ENCODE results near the gene TMEM50A. TPM values are rescaled to one million over a fixed set of nuclear protein-coding genes. Genes with fewer than 3 reads are reported as not detected.
"Not testable (repeated sequence)": the region's sequence is repeated elsewhere in the genome, so short reads cannot be mapped to it uniquely, and the experiment has no call there.

Gene TMEM50A
- polyA plus RNA-seq, 3 donors = 101 to 120 (median 113) TPM

DNA sequence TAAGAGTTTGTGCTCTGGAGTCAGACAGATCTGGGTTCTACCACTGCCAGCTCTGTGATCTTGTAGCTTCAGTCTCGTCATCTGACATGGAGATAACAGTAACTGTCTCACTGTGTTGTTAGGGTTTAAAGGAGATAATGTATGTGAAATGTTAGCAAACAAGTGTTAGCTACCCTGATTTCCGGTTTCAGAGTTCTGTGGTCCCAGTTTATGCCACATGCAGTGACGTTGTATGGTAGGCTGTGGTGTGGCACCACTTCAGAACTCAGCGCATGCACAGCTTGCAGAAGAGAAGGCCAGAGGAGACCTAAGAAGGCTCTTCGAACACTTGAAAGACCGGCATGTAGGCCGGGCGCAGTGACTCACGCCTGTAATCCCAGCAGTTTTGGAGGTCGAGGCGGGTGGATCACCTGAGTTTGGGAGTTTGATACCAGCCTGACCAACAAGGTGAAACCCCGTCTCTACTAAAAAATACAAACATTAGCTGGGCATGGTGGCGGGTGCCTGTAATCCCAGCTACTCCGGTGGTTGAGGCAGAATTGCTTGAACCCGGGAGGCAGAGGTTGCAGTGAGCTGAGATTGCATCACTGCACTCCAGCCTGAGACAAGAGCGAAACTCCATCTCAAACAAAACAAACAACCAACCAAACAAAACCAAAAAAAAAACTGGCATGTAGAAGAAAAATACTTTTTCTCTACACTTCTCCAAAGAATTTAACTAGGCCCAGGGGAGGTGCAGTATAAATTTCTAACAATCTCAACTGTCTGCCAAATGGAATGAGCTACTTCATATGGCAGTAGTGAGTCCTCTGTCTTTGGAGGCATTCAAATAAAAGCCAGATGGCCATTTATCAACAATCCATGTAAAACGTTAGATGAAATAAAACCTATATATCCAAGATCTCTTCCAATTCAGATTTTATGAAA, 10.0 kb upstream of the TMEM50A start:
- DNase-seq = not testable (repeated sequence)

DNA sequence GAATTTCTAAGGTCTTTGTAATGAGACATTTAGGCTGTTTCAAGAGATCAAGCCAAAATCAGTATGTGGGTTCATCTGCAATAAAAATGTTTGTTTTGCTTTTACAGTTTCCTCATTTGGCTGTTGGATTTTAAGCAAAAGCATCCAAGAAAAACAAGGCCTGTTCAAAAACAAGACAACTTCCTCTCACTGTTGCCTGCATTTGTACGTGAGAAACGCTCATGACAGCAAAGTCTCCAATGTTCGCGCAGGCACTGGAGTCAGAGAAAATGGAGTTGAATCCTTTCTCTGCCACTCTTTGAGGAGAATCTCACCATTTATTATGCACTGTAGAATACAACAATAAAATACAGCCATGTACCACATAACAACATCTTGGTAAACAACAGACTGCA, 9.3 kb upstream of the TMEM50A start:
- not testable (repeated sequence) for DNase-seq

DNA sequence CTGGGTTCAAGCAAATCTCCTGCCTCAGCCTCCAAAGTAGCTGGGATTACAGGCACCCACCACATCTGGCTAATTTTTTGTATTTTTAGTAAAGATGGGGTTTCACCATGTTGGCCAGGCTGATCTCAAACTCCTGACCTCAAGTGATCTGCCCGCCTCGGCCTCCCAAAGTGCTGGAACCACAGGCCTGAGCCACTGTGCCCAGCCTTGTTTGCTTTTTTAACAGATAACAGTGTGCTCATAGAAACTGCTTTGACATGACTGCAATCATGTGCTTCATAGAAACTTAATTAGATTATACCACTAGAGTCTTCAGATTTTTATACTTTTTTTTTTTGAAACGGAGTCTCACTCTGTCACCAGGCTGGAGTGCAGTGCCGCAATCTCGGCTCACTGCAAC, 8.8 kb upstream of the TMEM50A start:
- not testable (repeated sequence) for DNase-seq

DNA sequence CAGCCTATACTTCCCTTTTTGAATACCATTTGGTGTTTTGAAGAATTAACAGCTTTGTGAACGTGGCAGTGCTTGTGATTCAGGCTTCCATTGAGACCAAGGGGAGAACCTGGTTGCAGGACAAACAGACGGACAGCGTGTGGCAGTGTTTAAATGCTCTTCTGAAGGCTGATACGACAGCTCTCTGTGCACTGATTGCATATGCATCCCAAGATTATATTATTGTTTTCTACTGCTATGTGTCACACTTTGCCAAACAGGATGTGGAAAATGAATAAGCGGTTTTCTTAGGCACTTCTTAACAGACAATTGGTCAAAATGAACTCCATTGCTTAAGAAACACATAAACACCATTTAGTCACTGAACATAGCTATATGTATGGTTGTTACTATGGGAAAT, 8.2 kb upstream of the TMEM50A start:
- DNase-seq = not testable (repeated sequence)

DNA sequence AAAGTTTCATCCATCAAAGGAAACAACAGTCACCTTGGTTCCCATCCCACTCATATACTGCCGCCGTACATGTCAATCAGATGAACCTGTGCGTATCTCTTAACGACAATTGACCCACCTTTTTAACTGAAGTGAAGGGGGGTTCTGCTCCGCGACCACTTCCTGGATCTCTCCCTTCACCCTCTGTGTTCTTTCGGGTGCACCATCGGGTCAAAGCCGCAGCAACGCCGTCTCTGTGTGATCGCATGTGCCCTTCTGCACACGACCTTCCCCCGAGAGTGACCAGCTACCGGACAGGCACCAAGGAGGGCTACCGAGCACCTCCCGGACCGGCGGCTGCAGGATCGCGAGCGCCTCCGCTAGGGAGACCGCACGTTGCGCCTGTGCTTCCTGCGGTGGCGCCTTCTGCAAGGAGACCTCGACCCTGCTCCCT, 1.2 kb upstream of the TMEM50A start:
- not testable (repeated sequence) for DNase-seq

DNA sequence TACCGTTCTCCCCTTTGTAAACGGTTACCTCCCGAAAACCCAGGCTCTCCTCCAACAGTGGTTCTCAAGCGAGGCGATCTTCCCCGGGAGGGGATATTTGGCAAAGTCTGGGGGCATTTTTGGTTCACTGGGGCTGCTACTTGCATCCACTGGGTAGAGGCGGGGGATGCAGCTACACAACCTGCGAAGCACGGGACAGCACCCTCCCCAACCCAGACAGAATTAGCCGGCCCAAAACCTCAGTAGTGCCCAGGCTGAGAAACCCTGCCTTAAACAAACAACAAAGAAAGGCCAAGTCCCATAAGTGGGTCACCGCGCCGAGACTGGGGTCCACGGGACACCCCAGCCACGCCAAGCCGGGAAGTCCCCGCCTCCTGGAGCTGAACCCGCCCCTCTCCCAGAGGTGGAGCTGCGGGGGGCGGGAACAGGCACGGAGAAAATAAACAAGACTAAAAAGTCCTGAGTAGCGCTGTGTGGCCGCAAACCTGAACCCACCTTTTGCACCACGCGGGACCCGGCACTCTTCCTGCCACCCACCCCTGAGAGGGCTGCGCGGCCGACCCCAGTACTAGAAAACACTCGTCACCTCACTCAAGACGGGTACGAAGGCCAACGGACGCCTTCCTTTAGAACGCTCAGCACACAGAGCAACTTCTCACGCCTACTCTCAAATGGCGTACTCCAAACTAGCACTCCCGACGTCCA, 499 bp upstream of the TMEM50A start:
- DNase-seq = not testable (repeated sequence)

DNA sequence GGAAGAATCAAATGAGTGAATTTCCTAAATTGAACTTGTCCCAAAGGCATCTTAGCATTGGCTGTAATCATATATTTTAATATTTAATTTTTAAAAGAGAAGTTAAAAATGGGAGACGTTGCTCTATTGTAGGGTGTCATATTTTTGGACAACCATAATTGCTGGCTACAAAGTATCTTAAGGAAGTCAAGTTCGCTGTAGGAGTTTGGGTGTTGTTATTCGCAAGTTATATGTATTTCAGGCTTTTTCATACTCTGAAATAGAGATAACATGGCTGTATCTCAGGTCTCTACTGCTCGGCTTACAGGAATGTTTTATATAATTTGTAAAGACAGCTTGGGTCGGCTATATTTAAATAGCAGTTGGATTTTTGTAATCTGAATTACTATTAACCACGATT, 852 bp downstream of the TMEM50A start:
- no peak for DNase-seq

DNA sequence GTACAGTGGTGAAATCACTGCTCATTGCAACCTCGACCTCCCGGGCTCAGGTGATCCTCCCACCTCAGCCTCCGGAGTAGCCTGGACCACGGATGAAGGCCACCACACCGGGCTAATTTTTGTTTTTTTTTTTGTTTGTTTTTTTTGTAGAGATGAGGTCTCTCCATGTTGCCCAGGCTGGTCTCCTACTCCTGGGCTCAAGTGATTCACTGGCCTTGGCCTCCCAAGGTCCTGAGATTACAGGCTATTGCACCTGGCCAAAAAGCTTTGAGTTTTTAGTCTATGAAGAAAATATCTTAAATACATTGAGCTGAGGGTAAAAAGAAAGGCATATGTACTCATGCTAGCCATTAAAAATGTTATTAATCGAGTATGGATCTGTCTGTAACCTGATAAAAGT, 3.6 kb downstream of the TMEM50A start:
- DNase-seq = no peak

DNA sequence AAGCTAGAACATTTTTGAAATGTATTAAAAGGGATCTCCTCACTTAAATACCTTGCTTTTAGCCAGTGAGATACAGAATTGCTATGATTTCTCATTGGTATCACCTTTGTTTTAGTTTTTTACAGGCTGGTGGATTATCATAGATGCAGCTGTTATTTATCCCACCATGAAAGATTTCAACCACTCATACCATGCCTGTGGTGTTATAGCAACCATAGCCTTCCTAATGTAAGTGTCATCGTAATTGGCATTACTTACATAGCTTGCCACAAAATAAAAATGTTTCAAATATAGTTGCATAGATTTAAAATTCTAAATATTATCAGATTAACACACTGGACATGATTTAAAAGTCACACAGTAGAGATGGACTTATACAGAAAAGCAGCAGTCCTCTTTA, 4.7 kb downstream of the TMEM50A start:
- no peak for DNase-seq

DNA sequence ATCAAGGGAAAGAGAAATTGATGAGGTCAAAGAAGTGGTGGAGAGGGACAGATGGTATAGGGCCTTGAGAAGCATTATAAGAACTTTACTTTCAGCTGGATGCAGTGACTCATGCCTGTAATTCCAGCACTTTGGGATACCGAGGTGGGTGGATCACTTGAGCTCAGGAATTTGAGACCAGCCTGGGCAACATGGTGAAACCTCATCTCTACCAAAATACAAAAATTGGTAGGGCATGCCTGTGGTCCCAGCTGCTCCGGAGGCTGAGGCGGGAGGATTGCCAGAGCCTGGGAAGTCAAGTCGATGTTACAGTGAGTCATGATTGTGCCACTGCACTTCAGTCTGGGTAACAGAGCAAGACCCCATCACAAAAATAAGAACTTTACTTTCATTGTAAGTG, 5.7 kb downstream of the TMEM50A start:
- no peak for DNase-seq

DNA sequence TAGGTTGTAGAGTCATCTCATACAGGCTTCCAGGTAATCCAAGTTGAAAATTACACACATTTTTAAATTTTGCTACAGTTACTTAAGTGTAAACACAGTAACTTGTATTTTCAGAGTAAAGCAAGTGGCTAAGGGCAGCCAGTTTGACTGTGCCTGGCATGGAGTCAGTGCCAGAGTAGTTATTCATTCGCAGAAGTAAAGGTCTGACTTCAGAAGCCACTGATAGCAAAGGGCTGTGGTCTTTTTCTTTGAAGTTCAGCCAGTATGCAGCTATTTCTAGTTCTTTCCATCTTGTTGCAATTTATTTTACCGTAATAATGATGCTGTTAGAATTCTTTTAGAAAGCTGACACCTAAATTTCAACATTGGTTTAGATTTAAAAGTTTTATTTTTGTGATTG, 9.4 kb downstream of the TMEM50A start:
- DNase-seq = no peak

DNA sequence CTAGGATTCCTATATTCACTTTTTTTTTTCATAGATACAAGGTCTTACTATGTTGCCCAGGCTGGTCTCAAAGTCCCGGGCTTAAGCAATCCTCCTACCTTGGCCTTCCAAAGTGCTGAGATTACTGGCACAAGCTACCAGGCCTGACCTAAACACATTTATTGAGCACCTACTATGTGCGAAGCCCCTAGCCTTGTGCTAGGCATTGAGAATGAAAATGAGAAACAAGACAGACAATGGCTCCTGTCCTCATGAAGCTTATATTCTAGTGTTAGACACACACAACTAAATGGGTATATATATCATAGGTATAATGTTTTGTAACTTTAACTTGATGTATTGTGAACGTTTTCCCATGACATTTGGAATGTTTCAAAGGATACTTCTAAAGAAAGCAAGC, 11.5 kb downstream of the TMEM50A start:
- no peak for DNase-seq

DNA sequence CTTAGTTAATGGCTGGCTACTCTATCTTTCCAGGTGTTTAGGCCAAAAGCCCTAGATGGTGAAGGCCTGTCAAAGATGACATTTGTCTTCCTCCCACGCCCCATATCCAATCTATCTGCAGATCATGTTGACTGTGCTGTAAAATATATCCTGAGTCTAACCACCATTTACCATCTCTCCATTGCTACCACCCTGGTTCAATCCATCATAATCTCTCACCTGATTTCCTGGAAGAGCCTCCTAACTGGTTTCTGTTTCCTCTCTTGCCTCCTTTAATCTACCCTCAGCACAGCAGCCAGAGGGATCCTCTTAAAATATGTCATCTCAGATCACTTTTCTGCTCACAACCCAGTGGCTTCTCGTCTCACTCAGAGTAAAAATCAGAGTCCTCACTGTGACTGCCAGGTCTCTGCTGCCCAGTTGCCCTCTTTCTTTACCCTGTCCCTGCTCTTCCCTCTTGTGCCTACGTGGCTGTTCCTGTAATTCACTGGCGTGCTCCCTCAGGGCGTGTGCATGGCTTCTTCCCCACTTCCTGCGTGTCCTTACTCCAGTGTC, 17.8 kb downstream of the TMEM50A start:
- DNase-seq = no peak

DNA sequence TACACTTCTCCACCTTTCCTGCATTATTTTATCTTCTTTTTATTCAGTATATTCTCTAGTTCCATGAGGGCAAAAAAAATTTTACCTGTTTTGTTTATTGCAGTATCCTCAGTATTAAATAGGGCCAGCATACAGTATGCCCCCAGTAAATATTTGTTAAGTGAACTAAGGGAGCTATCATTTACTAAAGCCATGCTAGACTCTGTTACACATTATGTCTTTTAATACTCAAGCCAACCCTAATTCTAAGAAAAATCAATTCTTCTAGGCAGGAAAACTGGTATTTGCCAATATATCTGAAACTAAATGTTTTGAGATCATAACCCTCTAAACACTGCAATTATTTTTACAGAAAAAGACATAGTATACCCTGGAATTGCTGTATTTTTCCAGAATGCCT, 18.3 kb downstream of the TMEM50A start:
- DNase-seq = no peak

DNA sequence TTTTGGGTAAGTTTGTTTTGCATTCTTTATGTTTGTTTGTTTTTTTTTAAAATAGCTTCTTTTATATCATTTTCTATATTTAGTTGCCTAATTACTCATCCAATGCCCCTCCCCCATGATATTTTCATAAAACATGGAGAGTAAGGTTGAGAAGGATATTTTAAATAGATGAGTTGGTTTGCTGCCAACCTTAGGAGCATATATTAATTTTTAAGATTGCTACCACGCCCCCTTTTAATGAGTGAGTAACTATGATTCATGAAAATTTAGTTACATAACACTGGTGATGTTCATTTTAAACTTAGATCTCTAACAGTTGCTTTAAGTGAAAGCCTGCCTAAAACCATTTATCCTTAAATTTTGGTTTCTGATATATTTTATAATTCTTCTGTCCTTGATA, 18.7 kb downstream of the TMEM50A start:
- no peak for DNase-seq

DNA sequence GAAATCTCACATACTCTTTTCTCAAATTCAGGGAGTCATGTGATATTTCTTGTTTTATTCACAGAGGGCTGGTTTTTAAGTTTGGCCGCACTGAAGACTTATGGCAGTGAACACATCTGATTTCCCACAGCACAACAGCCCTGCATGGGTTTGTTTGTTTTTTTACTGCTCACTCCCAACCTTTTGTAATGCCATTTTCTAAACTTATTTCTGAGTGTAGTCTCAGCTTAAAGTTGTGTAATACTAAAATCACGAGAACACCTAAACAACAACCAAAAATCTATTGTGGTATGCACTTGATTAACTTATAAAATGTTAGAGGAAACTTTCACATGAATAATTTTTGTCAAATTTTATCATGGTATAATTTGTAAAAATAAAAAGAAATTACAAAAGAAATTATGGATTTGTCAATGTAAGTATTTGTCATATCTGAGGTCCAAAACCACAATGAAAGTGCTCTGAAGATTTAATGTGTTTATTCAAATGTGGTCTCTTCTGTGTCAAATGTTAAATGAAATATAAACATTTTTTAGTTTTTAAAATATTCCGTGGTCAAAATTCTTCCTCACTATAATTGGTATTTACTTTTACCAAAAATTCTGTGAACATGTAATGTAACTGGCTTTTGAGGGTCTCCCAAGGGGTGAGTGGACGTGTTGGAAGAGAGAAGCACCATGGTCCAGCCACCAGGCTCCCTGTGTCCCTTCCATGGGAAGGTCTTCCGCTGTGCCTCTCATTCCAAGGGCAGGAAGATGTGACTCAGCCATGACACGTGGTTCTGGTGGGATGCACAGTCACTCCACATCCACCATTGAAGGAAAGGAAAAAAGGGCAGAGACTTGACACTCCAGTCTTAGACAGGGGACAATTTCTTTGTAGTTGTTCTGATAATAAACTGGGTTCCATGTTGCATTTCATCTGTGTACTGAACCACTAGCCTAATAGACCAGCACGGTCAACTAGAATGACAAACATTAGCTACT, 22.8 kb downstream of the TMEM50A start:
- DNase-seq = no peak

DNA sequence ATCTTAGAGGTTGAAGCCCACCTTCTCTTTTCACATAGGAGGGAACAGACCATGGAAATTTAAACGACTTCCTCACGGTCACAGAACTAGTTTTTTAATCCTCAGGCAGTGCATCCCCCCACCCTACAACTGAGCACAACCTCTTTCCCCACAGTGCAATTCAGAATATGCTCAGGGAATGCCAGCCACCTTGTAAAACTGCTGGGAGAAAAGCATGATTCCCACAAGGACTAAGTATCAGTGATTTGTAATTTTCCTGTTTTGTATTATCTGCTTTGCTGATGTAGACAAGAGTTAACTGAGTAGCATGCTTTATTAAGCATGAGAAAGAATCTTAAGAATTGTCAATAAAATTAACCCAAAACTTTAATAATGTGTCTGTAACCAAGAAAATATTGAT, 23.8 kb downstream of the TMEM50A start:
- no peak for DNase-seq

DNA sequence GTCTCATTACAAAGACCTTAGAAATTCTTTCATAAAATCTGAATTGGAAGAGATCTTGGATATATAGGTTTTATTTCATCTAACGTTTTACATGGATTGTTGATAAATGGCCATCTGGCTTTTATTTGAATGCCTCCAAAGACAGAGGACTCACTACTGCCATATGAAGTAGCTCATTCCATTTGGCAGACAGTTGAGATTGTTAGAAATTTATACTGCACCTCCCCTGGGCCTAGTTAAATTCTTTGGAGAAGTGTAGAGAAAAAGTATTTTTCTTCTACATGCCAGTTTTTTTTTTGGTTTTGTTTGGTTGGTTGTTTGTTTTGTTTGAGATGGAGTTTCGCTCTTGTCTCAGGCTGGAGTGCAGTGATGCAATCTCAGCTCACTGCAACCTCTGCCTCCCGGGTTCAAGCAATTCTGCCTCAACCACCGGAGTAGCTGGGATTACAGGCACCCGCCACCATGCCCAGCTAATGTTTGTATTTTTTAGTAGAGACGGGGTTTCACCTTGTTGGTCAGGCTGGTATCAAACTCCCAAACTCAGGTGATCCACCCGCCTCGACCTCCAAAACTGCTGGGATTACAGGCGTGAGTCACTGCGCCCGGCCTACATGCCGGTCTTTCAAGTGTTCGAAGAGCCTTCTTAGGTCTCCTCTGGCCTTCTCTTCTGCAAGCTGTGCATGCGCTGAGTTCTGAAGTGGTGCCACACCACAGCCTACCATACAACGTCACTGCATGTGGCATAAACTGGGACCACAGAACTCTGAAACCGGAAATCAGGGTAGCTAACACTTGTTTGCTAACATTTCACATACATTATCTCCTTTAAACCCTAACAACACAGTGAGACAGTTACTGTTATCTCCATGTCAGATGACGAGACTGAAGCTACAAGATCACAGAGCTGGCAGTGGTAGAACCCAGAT, 24.8 kb downstream of the TMEM50A start:
- not testable (repeated sequence) for DNase-seq

DNA sequence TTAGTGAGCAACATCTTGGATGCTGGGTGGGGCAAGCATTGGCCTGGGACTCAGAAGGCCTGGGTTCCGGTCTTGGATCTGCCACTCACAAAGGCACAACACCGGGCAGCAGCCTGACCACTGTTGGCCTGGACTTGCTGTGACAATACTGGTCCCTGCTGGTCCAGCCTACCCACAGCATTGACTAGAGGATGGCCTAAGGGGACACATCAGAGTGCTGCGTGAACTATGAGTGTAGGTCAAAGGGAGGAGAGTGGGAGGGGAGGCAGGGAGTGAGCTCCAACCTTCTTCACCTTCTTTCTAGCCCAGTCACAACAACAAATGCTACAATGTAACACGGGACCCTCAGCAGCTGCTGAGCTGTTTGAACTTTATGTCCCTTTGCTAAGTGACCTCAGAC, 31.1 kb downstream of the TMEM50A start:
- DNase-seq = no peak

DNA sequence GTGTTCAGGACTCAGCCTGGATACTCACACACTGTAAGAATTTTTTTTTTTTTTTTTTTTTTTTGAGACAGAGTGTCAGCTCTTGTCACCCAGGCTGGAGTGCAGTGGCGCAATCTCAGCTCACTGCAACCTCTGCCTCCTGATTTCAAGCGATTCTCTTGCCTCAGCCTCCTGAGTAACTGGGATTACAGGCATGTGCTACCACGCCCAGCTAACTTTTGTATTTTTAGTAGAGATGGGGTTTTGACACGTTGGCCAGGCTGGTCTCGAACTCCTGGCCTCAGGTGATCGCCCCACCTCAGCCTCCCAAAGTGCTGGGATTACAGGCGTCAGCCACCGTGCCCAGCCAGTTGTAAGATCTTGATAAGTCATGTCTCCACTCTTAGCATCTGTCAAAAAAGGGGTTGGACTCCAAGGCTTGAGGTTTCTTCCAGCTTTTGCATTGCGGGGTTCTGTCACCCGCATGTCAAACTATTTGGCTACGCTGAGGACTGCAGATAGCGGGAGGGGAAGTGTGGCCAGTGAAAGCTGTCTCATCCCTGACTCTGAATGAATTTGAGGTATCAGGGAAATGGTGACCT, 31.6 kb downstream of the TMEM50A start:
- DNase-seq = not testable (repeated sequence)

Measured in renal pelvis (tissue), 4 donors.